ENCODE results near the gene TEKT3. TPM values are rescaled to one million over a fixed set of nuclear protein-coding genes. Genes with fewer than 3 reads are reported as not detected.

TEKT3 gene
- total RNA-seq, 2 experiments from 2014 or later = 0.25 TPM; not detected in 1

GRCh38 chr17:15303268-15303667 lies 38.1 kb downstream of the TEKT3 start:
- H3K36me3 Mint-ChIP-seq (ENCODE audit: low read depth) = no peaks in the 10 kb centered on the region
- H3K9me3 Mint-ChIP-seq = no peaks in the 10 kb centered on the region
- H3K27ac Mint-ChIP-seq = no peak overlapping the region
- no peak for DNase-seq
- CTCF ChIA-PET = no interaction called here
- POLR2A ChIA-PET = no interaction called here
- H3K4me1 Mint-ChIP-seq = no peaks in the 10 kb centered on the region
- peaks cover 5% of the 10 kb centered on the region for H3K27me3 Mint-ChIP-seq
- no peak overlapping the region for H3K4me3 Mint-ChIP-seq

GRCh38 chr17:15301845-15302244 lies 39.6 kb downstream of the TEKT3 start:
- no peaks in the 10 kb centered on the region for H3K4me1 Mint-ChIP-seq
- no peak overlapping the region for H3K27ac Mint-ChIP-seq
- no peak overlapping the region for H3K4me3 Mint-ChIP-seq
- ChIA-PET CTCF (no interaction called here), POLR2A (no interaction called here)
- H3K36me3 Mint-ChIP-seq (ENCODE audit: low read depth) = no peaks in the 10 kb centered on the region
- DNase-seq = no peak
- H3K9me3 Mint-ChIP-seq = no peaks in the 10 kb centered on the region
- peaks cover 5% of the 10 kb centered on the region for H3K27me3 Mint-ChIP-seq

- CTCF ChIA-PET = no interaction called here
- no peak overlapping the region for H3K4me3 Mint-ChIP-seq
- no peaks in the 10 kb centered on the region for H3K36me3 Mint-ChIP-seq (ENCODE audit: low read depth)
- no peak overlapping the region for H3K27ac Mint-ChIP-seq
- no peak for DNase-seq
- H3K27me3 Mint-ChIP-seq = peaks cover 6% of the 10 kb centered on the region
- no peaks in the 10 kb centered on the region for H3K4me1 Mint-ChIP-seq
- POLR2A ChIA-PET = no interaction called here
- no peaks in the 10 kb centered on the region for H3K9me3 Mint-ChIP-seq
Observed at GRCh38 chr17:15298176-15298575, 43.2 kb downstream of the TEKT3 start.

GRCh38 chr17:15293558-15293957 lies 47.8 kb downstream of the TEKT3 start:
- ChIA-PET CTCF (no interaction called here), POLR2A (no interaction called here)
- H3K4me1 Mint-ChIP-seq = no peaks in the 10 kb centered on the region
- no peaks in the 10 kb centered on the region for H3K36me3 Mint-ChIP-seq (ENCODE audit: low read depth)
- DNase-seq = no peak
- H3K27me3 Mint-ChIP-seq = peaks cover 2% of the 10 kb centered on the region
- no peak overlapping the region for H3K4me3 Mint-ChIP-seq
- H3K27ac Mint-ChIP-seq = no peak overlapping the region
- H3K9me3 Mint-ChIP-seq = no peaks in the 10 kb centered on the region

GRCh38 chr17:15291674-15292361 lies 49.6 kb downstream of the TEKT3 start:
- H3K4me3 Mint-ChIP-seq = no peak overlapping the region
- no peak overlapping the region for H3K27ac Mint-ChIP-seq
- H3K36me3 Mint-ChIP-seq (ENCODE audit: low read depth) = no peaks in the 10 kb centered on the region
- peaks cover 7% of the 10 kb centered on the region for H3K27me3 Mint-ChIP-seq
- ChIA-PET CTCF (no interaction called here), POLR2A (no interaction called here)
- H3K4me1 Mint-ChIP-seq = no peaks in the 10 kb centered on the region
- no peaks in the 10 kb centered on the region for H3K9me3 Mint-ChIP-seq
- no peak for DNase-seq

- Mint-ChIP-seq H3K4me3 (no peak overlapping the region), H3K4me1 (no peaks in the 10 kb centered on the region), H3K36me3 (ENCODE audit: low read depth) (no peaks in the 10 kb centered on the region), H3K9me3 (no peaks in the 10 kb centered on the region), H3K27me3 (peaks cover 7% of the 10 kb centered on the region), H3K27ac (no peak overlapping the region)
- ChIA-PET CTCF (no interaction called here), POLR2A (no interaction called here)
- no peak for DNase-seq
Observed at GRCh38 chr17:15290605-15291004, 50.8 kb downstream of the TEKT3 start.

- Mint-ChIP-seq H3K36me3 (ENCODE audit: low read depth) (no peaks in the 10 kb centered on the region), H3K27me3 (peaks cover 7% of the 10 kb centered on the region), H3K4me3 (no peak overlapping the region), H3K4me1 (no peaks in the 10 kb centered on the region), H3K9me3 (no peaks in the 10 kb centered on the region), H3K27ac (no peak overlapping the region)
- CTCF ChIA-PET = no interaction called here
- POLR2A ChIA-PET = no interaction called here
- DNase-seq = no peak
Observed at GRCh38 chr17:15289285-15290183, 51.9 kb downstream of the TEKT3 start.

GRCh38 chr17:15288859-15289258 lies 52.5 kb downstream of the TEKT3 start:
- ChIA-PET POLR2A (no interaction called here), CTCF (no interaction called here)
- H3K4me3 Mint-ChIP-seq = no peak overlapping the region
- no peak overlapping the region for H3K27ac Mint-ChIP-seq
- H3K36me3 Mint-ChIP-seq (ENCODE audit: low read depth) = no peaks in the 10 kb centered on the region
- no peak for DNase-seq
- H3K9me3 Mint-ChIP-seq = no peaks in the 10 kb centered on the region
- H3K4me1 Mint-ChIP-seq = no peaks in the 10 kb centered on the region
- peaks cover 8% of the 10 kb centered on the region for H3K27me3 Mint-ChIP-seq

- H3K9me3 Mint-ChIP-seq = no peaks in the 10 kb centered on the region
- peaks cover 17% of the 10 kb centered on the region for H3K27me3 Mint-ChIP-seq
- ChIA-PET CTCF (no interaction called here), POLR2A (no interaction called here)
- no peak overlapping the region for H3K4me3 Mint-ChIP-seq
- H3K36me3 Mint-ChIP-seq (ENCODE audit: low read depth) = no peaks in the 10 kb centered on the region
- no peak overlapping the region for H3K27ac Mint-ChIP-seq
- DNase-seq = no peak
- H3K4me1 Mint-ChIP-seq = no peaks in the 10 kb centered on the region
Observed at GRCh38 chr17:15287538-15288267, 53.7 kb downstream of the TEKT3 start.

GRCh38 chr17:15285466-15285865 lies 55.9 kb downstream of the TEKT3 start:
- DNase-seq = no peak
- CTCF ChIA-PET = no interaction called here
- POLR2A ChIA-PET = no interaction called here
- no peaks in the 10 kb centered on the region for H3K4me1 Mint-ChIP-seq
- H3K36me3 Mint-ChIP-seq (ENCODE audit: low read depth) = no peaks in the 10 kb centered on the region
- peaks cover 2% of the 10 kb centered on the region for H3K9me3 Mint-ChIP-seq
- no peak overlapping the region for H3K4me3 Mint-ChIP-seq
- H3K27ac Mint-ChIP-seq = no peak overlapping the region
- peaks cover 22% of the 10 kb centered on the region for H3K27me3 Mint-ChIP-seq

- Mint-ChIP-seq H3K4me1 (no peaks in the 10 kb centered on the region), H3K27me3 (peaks cover 26% of the 10 kb centered on the region), H3K4me3 (no peak overlapping the region), H3K9me3 (peaks cover 2% of the 10 kb centered on the region), H3K27ac (no peak overlapping the region), H3K36me3 (ENCODE audit: low read depth) (no peaks in the 10 kb centered on the region)
- ChIA-PET CTCF (interaction anchor here (0.6 kb wide), 1 partner anchor 15 kb away, joined by 3 read pairs; no protein-coding TSS in a partner anchor), POLR2A (no interaction called here)
- DNase-seq = no peak
Observed at GRCh38 chr17:15284537-15284936, 56.9 kb downstream of the TEKT3 start.

GRCh38 chr17:15284107-15284506 lies 57.3 kb downstream of the TEKT3 start:
- POLR2A ChIA-PET = no interaction called here
- Mint-ChIP-seq H3K27me3 (peaks cover 28% of the 10 kb centered on the region), H3K36me3 (ENCODE audit: low read depth) (no peaks in the 10 kb centered on the region), H3K4me3 (no peak overlapping the region), H3K9me3 (peaks cover 2% of the 10 kb centered on the region), H3K4me1 (no peaks in the 10 kb centered on the region), H3K27ac (no peak overlapping the region)
- CTCF ChIA-PET = interaction anchor here (0.6 kb wide), 1 partner anchor 15 kb away, joined by 3 read pairs; no protein-coding TSS in a partner anchor
- no peak for DNase-seq

GRCh38 chr17:15281909-15282308 lies 59.5 kb downstream of the TEKT3 start:
- ChIA-PET CTCF (no interaction called here), POLR2A (no interaction called here)
- Mint-ChIP-seq H3K4me3 (no peak overlapping the region), H3K36me3 (ENCODE audit: low read depth) (no peaks in the 10 kb centered on the region), H3K4me1 (no peaks in the 10 kb centered on the region), H3K27ac (no peak overlapping the region), H3K9me3 (peaks cover 2% of the 10 kb centered on the region), H3K27me3 (peaks cover 24% of the 10 kb centered on the region)
- no peak for DNase-seq
